Osteoblast (primary cell): Measurements from ENCODE around the gene ZDHHC4. TPM values are rescaled to one million over a fixed set of nuclear protein-coding genes. Genes with fewer than 3 reads are reported as not detected.
A peak's percentile ranks its signal among the peaks of the same experiment; 100 is the strongest.

ENCODE experiments used
- DNase-seq: peaks from one replicate; pipeline ENCODE4 v3.0.0; 2011; ENCODE audit warnings: low spot score, mixed read lengths; ENCODE audit not compliant: insufficient read length; ENCODE audit errors: missing footprints
- H2AFZ ChIP-seq: 2 replicates; pipeline ENCODE4 v1.6.0; 2011; ENCODE audit warnings: mild to moderate bottlenecking, low read length
- H3K27ac ChIP-seq: 2 replicates; pipeline ENCODE4 v1.5.1; 2011; ENCODE audit warnings: mild to moderate bottlenecking, low read depth, low read length, moderate library complexity
- H3K27me3 ChIP-seq: 2 replicates; pipeline ENCODE4 v1.6.0; 2012; ENCODE audit warnings: mild to moderate bottlenecking, control low read depth, inconsistent platforms, low read length, moderate library complexity; ENCODE audit not compliant: insufficient read depth
- H3K36me3 ChIP-seq: 2 replicates; pipeline ENCODE4 v1.5.1; 2011; ENCODE audit warnings: mild to moderate bottlenecking, low read length, control low read depth, moderate library complexity; ENCODE audit not compliant: insufficient read depth
- H3K4me1 ChIP-seq: 2 replicates; pipeline ENCODE4 v1.5.1; 2011; ENCODE audit warnings: mild to moderate bottlenecking, low read length, control low read depth, moderate library complexity; ENCODE audit not compliant: insufficient read depth
- H3K4me2 ChIP-seq: 2 replicates; pipeline ENCODE4 v1.6.0; 2011; ENCODE audit warnings: mild to moderate bottlenecking, low read length; ENCODE audit not compliant: insufficient read depth
- H3K4me3 ChIP-seq: fragments of 200-600 bp; sonication (generic); 3 replicates; pipeline ENCODE4 v1.5.1; 2012; ENCODE audit warnings: mild to moderate bottlenecking, low read length, inconsistent platforms; ENCODE audit not compliant: insufficient read depth
- H3K79me2 ChIP-seq: 2 replicates; pipeline ENCODE4 v1.6.0; 2012; ENCODE audit warnings: mild to moderate bottlenecking, low read length, control low read depth, inconsistent platforms; ENCODE audit not compliant: insufficient read depth
- H3K9me3 ChIP-seq: 2 replicates; pipeline ENCODE4 v1.5.1; 2011; ENCODE audit warnings: low read depth, low read length, control low read depth
- H4K20me1 ChIP-seq: 2 replicates; pipeline ENCODE4 v1.6.0; 2012; ENCODE audit warnings: mild to moderate bottlenecking, low read length, control low read depth; ENCODE audit not compliant: insufficient read depth
- total RNA-seq: library from RNA; depleted of rRNA; stranded (reverse); fragments of >200 nt; gene quantifications from 2 replicates; pipeline ENCODE4 v1.2.3, GENCODE V29; 2012
- TF ChIP-seq, protein P1 (sequence below): IDR thresholded peaks from 2 replicates; pipeline ENCODE4 v1.5.1; 2011; ENCODE audit warnings: mild to moderate bottlenecking, low read depth, low read length, moderate library complexity; ENCODE audit errors: extremely low read depth

ZDHHC4 gene
- total RNA-seq, 1 donor: 51.0 TPM

- Histone ChIP-seq H3K36me3 (no peaks in the 10 kb centered on the region), H3K9me3 (no peaks in the 10 kb centered on the region), H3K4me3 (no peak overlapping the region), H3K4me2 (no peak overlapping the region), H4K20me1 (no peaks in the 10 kb centered on the region), H3K79me2 (no peaks in the 10 kb centered on the region), H3K4me1 (no peaks in the 10 kb centered on the region), H3K27me3 (no peaks in the 10 kb centered on the region), H2AFZ (no peak overlapping the region), H3K27ac (no peak overlapping the region)
- TF ChIP-seq, protein P1, sequence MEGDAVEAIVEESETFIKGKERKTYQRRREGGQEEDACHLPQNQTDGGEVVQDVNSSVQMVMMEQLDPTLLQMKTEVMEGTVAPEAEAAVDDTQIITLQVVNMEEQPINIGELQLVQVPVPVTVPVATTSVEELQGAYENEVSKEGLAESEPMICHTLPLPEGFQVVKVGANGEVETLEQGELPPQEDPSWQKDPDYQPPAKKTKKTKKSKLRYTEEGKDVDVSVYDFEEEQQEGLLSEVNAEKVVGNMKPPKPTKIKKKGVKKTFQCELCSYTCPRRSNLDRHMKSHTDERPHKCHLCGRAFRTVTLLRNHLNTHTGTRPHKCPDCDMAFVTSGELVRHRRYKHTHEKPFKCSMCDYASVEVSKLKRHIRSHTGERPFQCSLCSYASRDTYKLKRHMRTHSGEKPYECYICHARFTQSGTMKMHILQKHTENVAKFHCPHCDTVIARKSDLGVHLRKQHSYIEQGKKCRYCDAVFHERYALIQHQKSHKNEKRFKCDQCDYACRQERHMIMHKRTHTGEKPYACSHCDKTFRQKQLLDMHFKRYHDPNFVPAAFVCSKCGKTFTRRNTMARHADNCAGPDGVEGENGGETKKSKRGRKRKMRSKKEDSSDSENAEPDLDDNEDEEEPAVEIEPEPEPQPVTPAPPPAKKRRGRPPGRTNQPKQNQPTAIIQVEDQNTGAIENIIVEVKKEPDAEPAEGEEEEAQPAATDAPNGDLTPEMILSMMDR: no peak
- DNase-seq: no peak
Measured at GRCh38 chr7:6554848-6555247, 22.4 kb upstream of the ZDHHC4 start.

GRCh38 chr7:6556196-6556595, 21.1 kb upstream of the ZDHHC4 start:
- Histone ChIP-seq H3K9me3 (no peaks in the 10 kb centered on the region), H3K79me2 (no peaks in the 10 kb centered on the region), H3K27me3 (no peaks in the 10 kb centered on the region), H3K27ac (no peak overlapping the region), H4K20me1 (no peaks in the 10 kb centered on the region), H3K4me1 (no peaks in the 10 kb centered on the region), H3K4me3 (no peak overlapping the region), H2AFZ (no peak overlapping the region), H3K36me3 (no peaks in the 10 kb centered on the region), H3K4me2 (no peak overlapping the region)
- TF ChIP-seq, protein P1: no peak
- DNase-seq: no peak

GRCh38 chr7:6558837-6559236, 18.4 kb upstream of the ZDHHC4 start:
- Histone ChIP-seq H3K27me3 (no peaks in the 10 kb centered on the region), H3K79me2 (no peaks in the 10 kb centered on the region), H4K20me1 (no peaks in the 10 kb centered on the region), H3K27ac (no peak overlapping the region), H3K36me3 (no peaks in the 10 kb centered on the region), H2AFZ (no peak overlapping the region), H3K4me1 (no peaks in the 10 kb centered on the region), H3K4me3 (no peak overlapping the region), H3K9me3 (no peaks in the 10 kb centered on the region), H3K4me2 (no peak overlapping the region)
- DNase-seq: no peak
- TF ChIP-seq, protein P1: peak; percentile 41

GRCh38 chr7:6559896-6560295, 17.4 kb upstream of the ZDHHC4 start:
- no peaks in the 10 kb centered on the region for H3K79me2 ChIP-seq
- no peak overlapping the region for H3K4me2 ChIP-seq
- H3K36me3 ChIP-seq: no peaks in the 10 kb centered on the region
- no peak for DNase-seq
- no peaks in the 10 kb centered on the region for H3K4me1 ChIP-seq
- no peaks in the 10 kb centered on the region for H3K9me3 ChIP-seq
- TF ChIP-seq, protein P1: no peak
- H2AFZ ChIP-seq: no peak overlapping the region
- no peaks in the 10 kb centered on the region for H4K20me1 ChIP-seq
- H3K27me3 ChIP-seq: no peaks in the 10 kb centered on the region
- H3K4me3 ChIP-seq: no peak overlapping the region
- no peak overlapping the region for H3K27ac ChIP-seq
